Measurements from ENCODE around the gene KLRC2. TPM values are rescaled to one million over a fixed set of nuclear protein-coding genes. Genes with fewer than 3 reads are reported as not detected.

KLRC2 gene
- total and polyA plus RNA-seq, 2 of the 4 experiments (the other 2 are of a cell fraction), result not detected

Other genes starting within 250 kb of the KLRC2 start
- gene GABARAPL1, start 223.1 kb downstream of the KLRC2 start, total RNA-seq (2012; rRNA removed), result 51.6 and 63.0 TPM in 2 replicates
- 75.9 and 93.6 TPM in 2 replicates for gene GABARAPL1, start 223.1 kb downstream of the KLRC2 start, polyA plus RNA-seq (2012; rRNA removed)
- under 0.01 TPM in 2 replicates for gene KLRD1, start 128.1 kb downstream of the KLRC2 start, total RNA-seq (2012; rRNA removed)
- under 0.01 and 0.10 TPM in 2 replicates for gene KLRD1, start 128.1 kb downstream of the KLRC2 start, polyA plus RNA-seq (2012; rRNA removed)
- gene KLRK1, start 46.0 kb downstream of the KLRC2 start, total RNA-seq (2012; rRNA removed), result not detected in 2 replicates
- gene KLRK1, start 46.0 kb downstream of the KLRC2 start, polyA plus RNA-seq (2012; rRNA removed), result not detected in 2 replicates
- gene KLRC4, start 26.3 kb downstream of the KLRC2 start, total RNA-seq (2012; rRNA removed), result not detected in 2 replicates
- gene KLRC4, start 26.3 kb downstream of the KLRC2 start, polyA plus RNA-seq (2012; rRNA removed), result not detected in 2 replicates
- not detected in 2 replicates for gene KLRC3, start 15.4 kb downstream of the KLRC2 start, total RNA-seq (2012; rRNA removed)
- gene KLRC3, start 15.4 kb downstream of the KLRC2 start, polyA plus RNA-seq (2012; rRNA removed), result not detected in 2 replicates
- not detected in 2 replicates for gene KLRC1, start 17.4 kb upstream of the KLRC2 start, total RNA-seq (2012; rRNA removed)
- gene KLRC1, start 17.4 kb upstream of the KLRC2 start, polyA plus RNA-seq (2012; rRNA removed), result not detected in 2 replicates
- 4.4 and 6.8 TPM in 2 replicates for gene EIF2S3B, start 69.9 kb upstream of the KLRC2 start, total RNA-seq (2012; rRNA removed)
- 0.39 and 0.46 TPM in 2 replicates for gene EIF2S3B, start 69.9 kb upstream of the KLRC2 start, polyA plus RNA-seq (2012; rRNA removed)
- gene MAGOHB, start 177.6 kb upstream of the KLRC2 start, total RNA-seq (2012; rRNA removed), result 6.3 and 23.3 TPM in 2 replicates
- 15.6 and 20.3 TPM in 2 replicates for gene MAGOHB, start 177.6 kb upstream of the KLRC2 start, polyA plus RNA-seq (2012; rRNA removed)
- 0.72 and 1.1 TPM in 2 replicates for gene STYK1, start 238.0 kb upstream of the KLRC2 start, total RNA-seq (2012; rRNA removed)
- 0.34 and 0.36 TPM in 2 replicates for gene STYK1, start 238.0 kb upstream of the KLRC2 start, polyA plus RNA-seq (2012; rRNA removed)

All from IMR-90 (cell line).